GM12878 (cell line): ENCODE data around the gene HSPBP1. TPM values are rescaled to one million over a fixed set of nuclear protein-coding genes. Genes with fewer than 3 reads are reported as not detected.

Experiments
- ATF3 ChIP-seq: IDR thresholded peaks from 2 replicates; pipeline ENCODE4 v1.6.1; 2011; ENCODE audit warnings: low read depth, mild to moderate bottlenecking, low read length, moderate library complexity, borderline replicate concordance; ENCODE audit errors: extremely low read depth
- BMI1 ChIP-seq: fragments of 450-650 bp; IDR thresholded peaks from 2 replicates; pipeline ENCODE4 v1.6.1; 2016; ENCODE audit warnings: mild to moderate bottlenecking, moderate library complexity, borderline replicate concordance
- CHD4 ChIP-seq: fragments of 200-600 bp; sonication (generic); IDR thresholded peaks from 2 replicates; pipeline ENCODE4 v1.6.1; 2016; ENCODE audit warnings: mild to moderate bottlenecking
- FOS ChIP-seq: IDR thresholded peaks from 3 replicates; pipeline ENCODE4 v1.6.1; 2011; ENCODE audit warnings: borderline replicate concordance; ENCODE audit not compliant: insufficient read length; ENCODE audit errors: extremely low read depth
- HCFC1 ChIP-seq: fragments of 150-350 bp; IDR thresholded peaks from 2 replicates; pipeline ENCODE4 v1.6.1; 2014; ENCODE audit warnings: low read length
- RAD51 ChIP-seq: fragments of 450-650 bp; IDR thresholded peaks from 2 replicates; pipeline ENCODE4 v1.6.1; 2016; ENCODE audit warnings: moderate library complexity, mild to moderate bottlenecking, inconsistent platforms
- SPI1 ChIP-seq: IDR thresholded peaks from 2 replicates; pipeline ENCODE4 v1.6.1; 2011; ENCODE audit warnings: low read depth, mild to moderate bottlenecking, low read length, moderate library complexity, borderline replicate concordance; ENCODE audit not compliant: insufficient read depth
- TBL1XR1 ChIP-seq: IDR thresholded peaks from 2 replicates; pipeline ENCODE4 v1.6.1; 2012; ENCODE audit warnings: low read depth, low read length, improper control_type of control experiment
- ZBTB4 ChIP-seq: fragments of 450-650 bp; formaldehyde crosslinking; IDR thresholded peaks from 2 replicates; pipeline ENCODE4 v1.4.0; 2022; ENCODE audit warnings: mild to moderate bottlenecking, moderate library complexity
- polyA plus RNA-seq, 11 experiments: library from polyadenylated mRNA; depleted of rRNA in 4 of 11; unstranded in 6 of 11; stranded (reverse) in 5 of 11; fragments of >200 nt; fragmentation: Nextera tagmentation in 4 of 11; fragmentation: Illumina TruSeq in 1 of 11; extraction: Ambion mirVana in 4 of 11; extraction: Trizol in 1 of 11; gene quantifications; 1 replicate in 1 of 11; 2 replicates in 10 of 11; pipeline versions ENCODE4 v1.2.1 to v1.2.3, GENCODE V29; 2011 to 2016; ENCODE audit warnings: inconsistent platforms in 2 of 11, missing spikeins in 2 of 11, low read depth in 1 of 11
- total RNA-seq, 4 experiments: library from RNA; depleted of rRNA in 3 of 4; stranded (reverse); fragments of >200 nt in 3 of 4; fragmentation: Illumina TruSeq in 1 of 4; extraction: Trizol in 1 of 4; gene quantifications; 2 replicates each; pipeline versions ENCODE4 v1.2.1 to v1.2.3, GENCODE V29; 2013 to 2021

Gene HSPBP1
- total and polyA plus RNA-seq, 10 of the 15 experiments (the other 5 are each of a cell fraction or from before 2014, with no cell fraction given): 0.18 to 83.3 (median 23.0) TPM

GRCh38 chr19:55216461-55217198, 63.3 kb downstream of the HSPBP1 start (continued):
- no peak for TF ChIP-seq BMI1
- no peak for TF ChIP-seq HCFC1
- TF ChIP-seq FOS: no peak
- no peak for TF ChIP-seq RAD51
- TF ChIP-seq TBL1XR1: no peak
- 0 out of 2 replicates have a peak, but pooled peaks have one; percentile 9 for TF ChIP-seq SPI1
- no peak for TF ChIP-seq CHD4
- no peak for TF ChIP-seq ATF3
- no peak for TF ChIP-seq ZBTB4 (CRISPR knock-in tag)
